K562 (cell line): Measurements from ENCODE around the gene KIF26A.

ENCODE experiments used
- CTCF ChIP-seq, 3 experiments: IDR thresholded peaks in 2 of 3; conservative IDR thresholded peaks in 1 of 3; 2 replicates each; pipeline ENCODE4 v1.5.1; 2011 to 2012; ENCODE audit warnings: low read length in 3 of 3, mild to moderate bottlenecking in 3 of 3, control low read depth in 2 of 3, improper control_type of control experiment in 1 of 3, inconsistent platforms in 1 of 3, low read depth in 1 of 3, mixed read lengths in 1 of 3, moderate library complexity in 1 of 3; ENCODE audit not compliant: insufficient read depth in 2 of 3
- E2F8 ChIP-seq: fragments of 450-650 bp; IDR thresholded peaks from 2 replicates; pipeline ENCODE4 v1.7.1; 2018; ENCODE audit warnings: mild to moderate bottlenecking, low read depth; ENCODE audit not compliant: partially characterized antibody
- ETS1 ChIP-seq: conservative IDR thresholded peaks from 2 replicates; pipeline ENCODE4 v1.6.1; 2011; ENCODE audit warnings: low read depth, mild to moderate bottlenecking, low read length; ENCODE audit not compliant: control insufficient read depth
- RBFOX2 ChIP-seq: fragments of 200-400 bp; formaldehyde crosslinking; IDR thresholded peaks from 2 replicates; pipeline ENCODE4 v1.6.1; 2017; ENCODE audit warnings: low read depth, mild to moderate bottlenecking, low read length, moderate library complexity
- SMC3 ChIP-seq: conservative IDR thresholded peaks from 2 replicates; pipeline ENCODE4 v1.6.1; 2011; ENCODE audit warnings: low read depth, low read length, improper control_type of control experiment; ENCODE audit not compliant: insufficient read depth
- SREBF1 ChIP-seq: fragments of 150-350 bp; IDR thresholded peaks from 2 replicates; pipeline ENCODE4 v1.6.1; 2014; ENCODE audit warnings: antibody characterized with exemption, low read depth, low read length, borderline replicate concordance
- ZNF239 ChIP-seq: fragments of 250-450 bp; sonication (Bioruptor Pico); IDR thresholded peaks from 2 replicates; pipeline ENCODE4 v1.4.0; 2020; ENCODE audit warnings: mild to moderate bottlenecking
- ZNF274 ChIP-seq: IDR thresholded peaks from 2 replicates; pipeline ENCODE4 v1.6.1; 2011; ENCODE audit warnings: low read depth, mild to moderate bottlenecking, low read length, moderate library complexity, borderline replicate concordance

GRCh38 chr14:104175811-104176210, 37.4 kb downstream of the KIF26A start:
- no peak for TF ChIP-seq CTCF (IDR thresholded peaks at IDR 0.05 in 2 of 3, conservative IDR thresholded peaks at IDR 0.05 in 1 of 3; ENCODE audit: insufficient read depth in 2 of 3, low read depth in 1 of 3, low read length in 3 of 3)
- TF ChIP-seq SREBF1, result no peak
- TF ChIP-seq E2F8, result no peak
- no peak for TF ChIP-seq ZNF274
- no peak for TF ChIP-seq ZNF239 (CRISPR knock-in tag)
- TF ChIP-seq SMC3, result no peak
- TF ChIP-seq ETS1, result no peak
- no peak for TF ChIP-seq RBFOX2
